GM13976 (cell line): Measurements from ENCODE around the gene LYG2.
"Not testable (repeated sequence)": the region's sequence is repeated elsewhere in the genome, so short reads cannot be mapped to it uniquely, and the experiment has no call there.

Source experiments
- DNase-seq: peaks from one replicate; pipeline ENCODE4 v3.0.0; 2012; ENCODE audit warnings: low spot score
- CTCF ChIP-seq: IDR thresholded peaks from 2 replicates; pipeline ENCODE4 v1.5.1; 2012; ENCODE audit warnings: borderline replicate concordance, mild to moderate bottlenecking; ENCODE audit not compliant: insufficient read depth; ENCODE audit errors: extremely low read depth, missing control alignments, control extremely low read depth
- in situ Hi-C: fragments of 300-500 bp; cut with MboI; formaldehyde crosslinking; loops from one replicate; pipeline ENCODE4 v1.12.0; 2022; ENCODE audit warnings: low sequenced_read_pairs, mixed read lengths, inconsistent platforms; ENCODE audit not compliant: unreplicated experiment

LYG2 gene

GRCh38 chr2:99249951-99250350 lies 5.5 kb downstream of the LYG2 start:
- DNase-seq: no peak
- TF ChIP-seq CTCF: no peak
- in situ Hi-C loops: no loop called here

GRCh38 chr2:99242151-99242550 lies 13.3 kb downstream of the LYG2 start:
- in situ Hi-C loops: no loop called here
- no peak for DNase-seq
- no peak for TF ChIP-seq CTCF

- in situ Hi-C loops: no loop called here
- DNase-seq: no peak
- no peak for TF ChIP-seq CTCF
These were observed 15.0 kb downstream of the LYG2 start for GRCh38 chr2:99240431-99240830.

- DNase-seq: no peak
- in situ Hi-C loops: no loop called here
- TF ChIP-seq CTCF: no peak
These were observed 16.9 kb downstream of the LYG2 start for GRCh38 chr2:99238599-99238998.

GRCh38 chr2:99233177-99233576 lies 22.3 kb downstream of the LYG2 start:
- DNase-seq, in situ Hi-C loops: not testable (repeated sequence)

GRCh38 chr2:99217929-99218501 lies 37.5 kb downstream of the LYG2 start:
- no peak for DNase-seq
- in situ Hi-C loops: no loop called here
- TF ChIP-seq CTCF: no peak

- no peak for TF ChIP-seq CTCF
- no peak for DNase-seq
- in situ Hi-C loops: no loop called here
These were observed 39.4 kb downstream of the LYG2 start for GRCh38 chr2:99216096-99216495.
